Ammon's horn (tissue), 1 donor: ENCODE results near the gene UBE2V1.
"Not testable (repeated sequence)": the region's sequence is repeated elsewhere in the genome, so short reads cannot be mapped to it uniquely, and the experiment has no call there.

ENCODE experiments used
- DNase-seq: peaks from one replicate; pipeline ENCODE4 v3.0.0-alpha.2; 2016; ENCODE audit warnings: low spot score

UBE2V1 gene

DNA sequence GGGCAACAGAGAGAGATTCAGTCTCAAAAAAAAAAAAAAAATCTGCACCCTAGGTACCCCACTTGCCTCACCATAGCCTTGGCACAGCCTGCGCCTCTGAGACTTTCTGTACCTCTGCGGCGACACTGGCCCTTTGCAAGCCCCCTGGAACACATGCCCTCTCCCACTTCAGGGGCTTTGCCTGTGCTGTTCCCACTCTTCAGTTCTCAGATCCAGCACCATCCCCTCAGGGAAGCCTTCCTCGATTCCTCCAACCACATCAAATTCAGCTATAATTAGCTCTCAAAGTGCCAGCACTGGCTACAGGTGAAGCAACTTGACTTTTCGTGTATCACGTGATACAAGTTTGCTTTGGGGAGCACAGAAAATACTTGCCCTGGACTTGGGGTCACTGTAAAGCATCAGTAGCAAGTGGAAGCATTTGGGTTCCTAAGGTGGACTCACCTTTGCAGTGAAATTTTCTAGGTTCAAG lies 2.1 kb upstream of the UBE2V1 start:
- no peak for DNase-seq

DNA sequence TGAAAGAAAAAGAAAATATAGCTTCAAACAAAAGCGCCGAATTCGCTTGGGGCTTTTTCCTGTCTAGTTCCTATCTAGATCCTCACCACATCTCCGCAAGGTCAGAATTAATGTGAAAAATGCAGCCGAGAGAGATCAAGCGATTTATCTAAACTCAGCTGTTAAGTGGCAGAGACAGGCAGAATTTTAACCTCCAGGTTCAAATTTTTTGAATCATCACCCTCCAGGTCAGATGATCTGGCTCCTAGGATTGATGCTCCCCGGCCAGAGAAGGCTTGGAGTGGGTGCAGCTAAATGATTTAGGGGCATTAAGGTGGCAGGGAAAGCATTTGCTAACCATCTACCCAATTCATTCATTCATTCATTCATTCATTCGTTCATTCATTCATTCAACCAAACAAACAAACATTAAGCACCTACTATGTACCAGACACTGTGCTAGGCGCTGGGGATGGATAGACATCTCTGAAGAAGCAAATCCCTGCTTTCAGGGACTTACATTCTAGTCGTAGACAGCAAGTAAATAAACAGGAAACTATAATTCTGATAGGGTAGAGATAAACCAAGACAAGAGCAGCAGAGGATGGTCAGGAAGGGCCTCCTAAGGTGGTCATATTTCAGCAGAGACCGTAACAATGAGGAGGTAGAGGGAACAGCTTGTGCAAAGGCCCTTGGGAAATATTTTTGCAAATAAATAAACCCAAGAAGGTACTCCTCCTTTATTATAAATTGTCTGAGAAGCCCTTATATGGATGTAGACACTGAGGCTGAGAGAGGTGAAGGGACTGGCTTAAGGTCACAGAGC lies 672 bp upstream of the UBE2V1 start:
- DNase-seq = no peak

DNA sequence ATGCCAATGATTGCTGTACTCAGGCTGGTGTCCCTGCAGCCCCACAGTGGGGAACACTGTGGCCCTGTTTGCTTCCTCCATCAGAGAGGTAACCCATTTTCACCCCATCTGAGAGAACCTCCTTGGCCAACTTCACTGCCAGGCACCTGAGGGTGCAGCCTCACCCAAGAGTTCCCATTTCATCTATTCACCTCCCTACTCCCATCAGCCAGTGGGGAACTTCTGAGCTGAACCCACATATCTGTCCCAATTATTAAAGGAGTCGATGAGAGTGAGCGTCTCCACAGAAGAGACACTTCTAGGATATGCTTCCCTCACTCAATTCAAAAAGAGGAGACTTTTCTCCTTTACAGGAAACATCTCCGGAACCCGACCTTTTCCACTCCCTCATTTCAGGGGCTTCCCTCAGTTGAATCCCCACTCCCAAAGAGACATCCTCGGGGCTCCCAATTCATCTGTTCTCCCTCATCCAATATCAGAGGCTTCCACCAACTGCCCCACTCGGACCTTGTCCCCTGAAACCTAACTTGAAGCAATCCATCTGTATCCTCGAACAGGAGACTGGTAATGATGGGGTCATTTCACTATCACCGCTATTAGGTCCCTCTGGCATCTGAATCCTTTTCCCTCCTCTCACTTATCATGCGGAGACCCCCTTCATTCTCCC lies 988 bp downstream of the UBE2V1 start:
- DNase-seq = no peak

DNA sequence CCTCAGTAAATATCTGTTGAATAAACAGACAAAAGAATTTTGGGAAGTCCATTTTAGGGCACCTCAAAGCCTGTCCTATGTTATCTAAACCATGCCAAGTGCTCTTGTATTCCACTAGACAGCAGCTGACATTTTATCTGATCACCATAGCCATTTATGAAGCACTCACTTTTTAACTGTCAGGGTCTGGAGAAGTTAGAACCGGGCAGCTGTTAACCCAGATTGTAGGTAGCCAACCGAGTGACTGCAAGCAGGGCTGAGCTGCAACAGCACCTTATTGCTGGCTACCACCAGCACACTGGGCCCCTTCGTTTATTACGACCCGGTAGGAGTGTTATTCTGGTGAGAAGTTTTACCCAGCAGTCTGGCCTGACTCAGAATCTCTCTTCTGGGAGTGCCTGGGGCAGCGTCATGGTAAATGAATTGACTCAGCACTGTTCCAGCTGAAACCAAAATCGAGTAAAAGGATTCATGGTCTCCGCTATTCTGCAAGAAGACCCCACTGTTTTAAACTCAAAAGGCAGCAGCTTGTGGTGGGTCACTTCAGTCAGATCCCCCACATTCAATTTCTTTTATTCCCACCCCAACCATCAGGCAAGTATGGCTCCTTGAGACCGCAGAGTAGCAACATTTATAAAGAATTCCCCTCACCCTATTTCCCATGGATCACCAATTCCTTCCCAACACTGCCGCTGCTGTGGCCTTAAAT lies 1.7 kb downstream of the UBE2V1 start:
- no peak for DNase-seq

DNA sequence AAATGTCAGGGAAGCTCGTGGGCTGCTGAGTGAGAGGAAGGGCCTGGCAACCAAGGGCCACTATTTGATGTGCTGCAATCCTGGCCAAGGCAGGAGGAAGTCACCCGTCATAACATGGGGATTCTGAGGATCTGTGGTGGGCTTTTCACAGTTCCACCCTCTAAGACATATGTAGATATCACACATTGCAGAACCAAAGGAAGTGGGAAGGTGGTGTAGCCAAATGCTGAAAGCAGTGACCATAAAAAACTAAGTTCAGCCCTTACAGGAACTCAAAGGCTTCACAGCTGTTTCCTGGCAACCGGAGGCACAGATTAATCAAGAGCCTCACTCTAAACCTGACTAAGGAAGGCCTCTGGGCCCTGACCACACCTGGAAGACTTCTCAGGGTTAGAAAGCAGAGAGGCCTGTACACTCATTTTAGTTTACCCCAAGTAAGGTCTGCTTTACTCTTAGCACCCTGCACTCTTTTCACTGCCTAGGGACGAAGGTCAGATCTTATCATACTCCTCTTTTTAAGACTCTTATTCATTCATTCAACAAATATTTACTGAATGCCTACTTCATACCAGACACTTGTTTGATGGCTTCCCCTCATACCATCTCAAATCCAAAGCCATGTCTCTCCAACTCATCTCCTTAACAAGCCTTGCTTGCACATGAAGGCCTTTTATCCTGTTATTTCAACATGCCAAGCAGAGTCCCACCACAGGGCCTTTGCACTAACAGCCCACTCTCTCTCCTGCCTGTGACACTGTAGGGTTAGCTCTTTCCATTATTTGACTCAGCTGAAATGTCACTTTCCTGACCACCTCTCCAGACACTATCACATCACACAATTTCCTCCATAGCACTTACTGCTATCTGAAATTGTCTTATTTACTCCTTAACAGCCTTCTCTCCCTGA lies 2.6 kb downstream of the UBE2V1 start:
- DNase-seq = no peak

DNA sequence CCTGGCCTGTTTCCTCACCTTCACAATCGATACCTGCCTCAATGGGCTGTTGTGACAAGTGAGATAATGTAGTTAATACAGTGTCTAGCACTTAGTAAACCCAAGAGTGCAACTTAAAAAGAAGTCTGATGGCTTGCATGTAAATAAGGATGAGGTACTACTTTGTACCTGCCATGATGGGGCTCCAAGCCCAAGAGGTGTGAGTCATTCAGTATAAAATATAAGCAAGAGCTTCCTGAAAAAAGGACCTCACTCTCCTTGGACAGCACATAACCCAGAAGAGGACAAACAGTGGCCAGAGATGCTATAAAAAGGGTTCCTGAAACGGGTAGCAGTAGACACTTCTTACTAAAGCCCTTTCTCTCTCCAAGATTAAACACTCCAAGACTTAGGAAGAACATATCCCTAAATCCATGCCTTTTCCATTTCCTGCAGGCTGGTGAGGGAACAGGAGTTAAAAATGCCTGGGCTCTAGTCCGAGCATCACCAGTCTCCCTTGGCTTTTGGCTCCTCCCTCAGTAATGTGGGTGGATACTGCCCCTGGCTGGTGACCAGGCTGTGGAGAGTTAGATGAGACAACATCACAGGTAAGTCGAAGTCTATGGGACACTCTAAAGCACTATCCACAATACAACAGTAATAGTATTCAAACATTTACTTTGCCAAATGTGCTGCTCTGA lies 4.3 kb downstream of the UBE2V1 start:
- DNase-seq = no peak

DNA sequence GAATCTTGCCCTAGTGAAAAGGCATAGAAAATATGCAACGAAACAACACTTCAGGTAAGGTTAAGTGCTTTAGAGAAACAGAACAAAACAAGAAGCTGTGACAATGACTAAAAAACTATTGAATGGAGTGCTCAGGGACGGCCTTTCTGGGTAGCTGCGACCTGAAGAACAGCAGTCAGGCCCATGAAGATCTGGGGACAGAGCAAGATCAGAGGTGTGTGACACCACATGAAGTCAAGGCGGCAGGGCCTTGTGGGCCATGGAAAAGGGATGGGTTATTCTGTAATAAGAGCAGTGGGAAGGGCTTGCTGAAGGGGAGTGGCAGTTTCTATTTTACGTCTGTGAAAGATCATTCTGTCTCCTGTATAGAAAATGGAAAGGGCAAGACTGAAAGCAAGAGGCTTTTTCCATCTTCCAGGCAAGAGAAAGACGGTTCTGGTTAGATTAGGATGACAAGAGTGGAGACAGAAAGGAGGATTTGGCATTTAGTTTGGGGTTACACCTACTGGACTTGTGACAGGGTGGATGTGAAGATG lies 5.1 kb downstream of the UBE2V1 start:
- no peak for DNase-seq

DNA sequence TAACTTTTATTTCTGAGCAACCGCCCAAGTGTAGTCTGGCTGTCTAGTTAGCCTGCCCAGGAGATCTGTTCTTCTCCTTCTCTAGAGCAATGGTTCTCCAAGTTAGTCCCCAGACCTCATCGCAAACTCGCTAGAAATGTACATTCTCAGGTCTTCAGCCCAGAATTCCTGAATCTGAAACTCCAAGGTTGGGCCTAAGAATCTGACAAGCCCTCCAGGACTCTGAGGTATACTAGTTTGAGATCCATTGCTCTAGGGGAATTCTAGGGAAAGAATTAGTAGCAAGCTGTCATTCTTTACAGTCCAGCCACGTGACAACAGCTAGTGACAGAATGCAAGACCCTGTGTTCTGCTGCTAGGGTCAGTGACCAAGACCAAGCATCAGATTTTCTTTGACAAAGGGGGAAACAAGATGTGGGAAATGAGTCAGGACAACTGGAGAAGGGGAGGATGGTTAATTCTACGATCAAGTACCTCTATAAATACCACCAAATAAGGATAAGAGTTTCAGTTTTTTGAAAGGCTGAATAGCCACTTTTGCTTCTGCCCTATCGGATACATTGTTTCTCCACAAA lies 5.8 kb downstream of the UBE2V1 start:
- DNase-seq = no peak

DNA sequence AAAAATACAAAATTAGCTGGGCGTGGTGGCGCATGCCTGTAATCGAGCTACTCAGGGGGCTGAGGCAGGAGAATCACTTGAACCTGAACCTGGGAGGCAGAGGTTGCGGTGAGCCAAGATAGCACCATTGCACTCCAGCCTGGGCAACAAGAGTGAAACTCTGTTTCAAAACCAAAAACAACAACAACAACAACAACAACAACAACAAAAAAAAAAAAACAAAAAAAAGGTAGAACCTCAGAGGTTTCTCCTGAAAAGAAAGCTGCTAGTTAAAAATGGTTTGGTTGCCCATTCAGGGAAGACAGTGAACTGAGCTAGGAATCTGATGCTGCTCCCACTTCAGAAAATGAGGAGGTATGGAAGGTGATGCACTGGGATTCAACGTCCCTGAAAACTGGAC lies 6.3 kb downstream of the UBE2V1 start:
- not testable (repeated sequence) for DNase-seq

DNA sequence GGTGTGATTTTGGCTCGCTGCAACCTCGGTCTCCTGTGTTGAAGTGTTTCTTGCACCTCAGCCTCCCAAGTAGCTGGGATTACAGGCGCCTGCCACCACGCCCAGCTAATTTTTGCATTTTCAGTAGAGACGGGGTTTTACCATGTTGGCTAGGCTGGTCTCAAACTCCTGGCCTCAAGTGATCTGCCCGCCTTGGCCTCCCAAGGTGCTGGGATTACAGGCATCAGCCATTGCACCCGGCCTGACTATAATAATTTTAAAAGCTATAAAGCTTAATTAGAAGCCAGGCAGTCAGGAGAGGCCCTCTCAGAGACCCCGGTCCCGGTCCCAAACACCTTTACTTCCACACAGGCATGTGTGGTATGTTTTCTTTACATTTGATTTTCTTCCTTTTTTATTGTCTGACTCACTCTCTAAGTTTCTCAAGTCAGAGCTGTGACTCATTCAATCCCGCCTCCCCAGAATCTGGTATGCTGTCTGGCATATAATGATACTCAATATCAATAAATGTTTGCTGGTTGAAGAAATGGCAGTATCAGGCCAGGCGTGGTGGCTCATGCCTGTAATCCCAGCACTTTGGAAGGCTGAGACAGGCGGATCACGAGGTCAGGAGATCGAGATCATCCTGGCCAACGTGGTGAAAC lies 9.4 kb downstream of the UBE2V1 start:
- not testable (repeated sequence) for DNase-seq

DNA sequence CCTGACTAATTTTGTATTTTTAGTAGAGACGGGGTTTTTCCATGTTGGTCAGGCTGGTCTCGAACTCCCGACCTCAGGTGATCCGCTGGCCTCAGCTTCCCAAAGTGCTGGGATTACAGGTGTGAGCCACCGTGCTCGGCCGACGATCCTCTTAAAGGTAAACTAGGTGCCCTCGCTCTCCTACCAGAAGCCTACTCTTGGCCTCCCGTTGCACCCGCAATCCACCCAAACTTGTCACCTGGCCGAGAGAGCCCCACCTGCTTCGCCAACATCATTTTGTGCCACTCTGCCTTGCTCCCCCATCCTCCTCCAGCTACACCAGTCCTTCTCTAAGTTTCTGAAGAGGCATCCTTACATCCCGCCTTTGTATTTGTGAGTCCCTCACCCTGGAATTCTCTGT lies 10.4 kb downstream of the UBE2V1 start:
- DNase-seq = not testable (repeated sequence)

DNA sequence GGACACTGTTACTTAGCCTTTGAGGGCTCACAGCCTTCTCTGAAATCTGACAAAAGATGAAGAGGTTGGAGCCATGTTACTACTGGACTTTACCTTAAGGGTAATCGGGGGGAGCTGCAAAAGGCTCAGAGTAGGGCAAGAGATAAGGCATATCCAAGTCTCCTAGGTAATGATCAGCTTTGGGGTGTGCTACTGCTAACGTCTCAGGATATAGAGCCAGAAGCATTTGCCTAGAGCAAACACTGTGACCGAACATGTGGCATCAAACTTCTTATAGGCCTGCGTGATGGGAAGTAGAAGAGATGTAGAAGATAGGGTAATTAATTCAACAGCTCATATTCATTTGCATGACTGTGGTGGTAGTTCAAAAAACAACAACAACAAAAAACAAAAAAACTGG lies 11.1 kb downstream of the UBE2V1 start:
- no peak for DNase-seq

DNA sequence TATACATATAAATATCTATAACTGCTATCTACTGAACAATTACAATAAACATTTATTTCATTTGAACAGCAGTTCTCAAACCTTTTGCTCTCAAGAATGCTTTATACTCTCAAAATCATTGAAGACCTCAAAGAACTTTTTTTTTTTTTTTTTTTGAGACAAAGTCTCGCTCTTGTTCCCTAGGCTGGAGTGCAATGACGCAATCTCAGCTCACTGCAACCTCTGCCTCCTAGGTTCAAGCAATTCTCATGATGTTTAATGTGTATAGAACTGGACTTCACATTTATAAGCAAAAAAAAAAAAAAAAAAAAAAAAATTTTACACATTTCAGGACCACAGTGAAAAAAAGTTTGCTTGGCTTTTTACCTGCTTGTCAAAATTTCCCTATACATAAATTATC lies 11.7 kb downstream of the UBE2V1 start:
- no peak for DNase-seq

DNA sequence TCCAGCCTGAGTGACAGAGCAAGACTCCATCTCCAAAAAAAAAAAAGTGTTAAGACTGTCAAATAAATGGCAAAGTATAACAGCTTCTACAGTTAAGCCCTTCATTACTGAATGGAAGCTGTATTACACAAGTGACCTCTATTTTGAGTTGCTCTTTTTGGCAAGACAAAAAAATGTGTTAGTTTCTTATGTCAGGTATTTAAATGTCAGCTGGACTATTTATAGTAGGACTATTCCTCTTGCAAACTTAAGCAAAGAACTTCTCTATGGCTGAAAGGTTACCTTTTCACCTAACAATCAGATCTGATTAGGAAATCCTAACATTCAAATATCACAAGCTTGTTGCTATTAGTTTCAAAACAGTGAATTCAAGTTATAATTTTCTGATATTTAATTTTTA lies 12.4 kb downstream of the UBE2V1 start:
- no peak for DNase-seq

DNA sequence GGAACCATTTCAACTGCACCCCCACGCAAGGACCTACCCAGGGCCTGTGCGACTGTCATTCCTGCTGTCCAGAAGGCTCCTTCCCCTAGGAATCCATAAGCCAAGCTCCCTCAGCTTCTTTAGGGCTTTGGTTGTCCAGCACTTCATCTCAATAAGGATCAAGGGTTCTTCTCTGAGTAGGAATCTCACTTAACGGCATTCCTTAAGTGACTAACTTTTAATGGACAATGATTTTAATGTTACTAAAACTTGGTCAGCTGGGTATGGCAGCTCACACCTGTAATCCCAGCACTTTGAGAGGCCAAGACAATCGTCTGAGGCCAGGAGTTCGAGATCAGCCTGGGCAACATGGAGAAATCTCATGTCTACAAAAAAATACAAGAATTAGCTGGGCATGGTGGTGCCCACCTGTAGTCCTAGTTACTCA lies 13.4 kb downstream of the UBE2V1 start:
- DNase-seq = no peak

DNA sequence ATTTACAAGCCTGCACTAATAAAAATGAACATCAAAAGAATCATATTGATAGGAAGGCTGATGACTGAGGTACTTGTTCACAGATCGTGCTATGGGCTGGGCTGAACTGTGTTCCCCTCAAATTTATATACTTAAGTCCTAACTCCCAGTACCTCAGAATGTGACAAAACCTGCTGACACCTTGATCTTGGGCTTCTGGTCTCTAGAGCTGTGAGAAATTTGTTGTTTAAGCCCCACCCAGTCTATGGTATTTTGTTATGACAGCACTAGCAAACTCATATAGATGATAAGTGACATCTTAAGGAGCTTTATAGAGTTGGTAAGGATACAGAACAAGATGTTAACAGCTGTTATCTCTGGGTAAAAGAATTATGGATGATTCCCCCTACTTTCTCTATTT lies 13.8 kb downstream of the UBE2V1 start:
- no peak for DNase-seq

DNA sequence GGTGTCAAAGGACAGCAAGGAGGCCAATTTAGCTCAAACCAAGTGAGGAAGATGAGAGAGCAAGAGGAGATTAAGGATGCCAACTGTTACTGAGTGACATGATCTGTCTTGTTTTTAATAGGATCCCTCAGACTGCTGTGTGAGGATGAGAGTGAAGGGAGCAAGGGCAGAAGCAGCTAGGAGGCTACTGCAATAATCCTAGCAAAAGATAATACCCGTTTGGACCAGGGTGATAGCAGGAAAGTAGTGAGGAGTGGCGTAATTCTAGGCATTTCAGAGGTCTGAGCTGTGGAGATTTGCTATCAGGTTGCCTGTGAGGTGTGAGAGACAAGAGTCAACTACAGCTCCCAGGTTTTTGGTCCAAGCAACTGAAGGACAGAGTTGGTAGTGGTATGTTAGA lies 14.7 kb downstream of the UBE2V1 start:
- no peak for DNase-seq

DNA sequence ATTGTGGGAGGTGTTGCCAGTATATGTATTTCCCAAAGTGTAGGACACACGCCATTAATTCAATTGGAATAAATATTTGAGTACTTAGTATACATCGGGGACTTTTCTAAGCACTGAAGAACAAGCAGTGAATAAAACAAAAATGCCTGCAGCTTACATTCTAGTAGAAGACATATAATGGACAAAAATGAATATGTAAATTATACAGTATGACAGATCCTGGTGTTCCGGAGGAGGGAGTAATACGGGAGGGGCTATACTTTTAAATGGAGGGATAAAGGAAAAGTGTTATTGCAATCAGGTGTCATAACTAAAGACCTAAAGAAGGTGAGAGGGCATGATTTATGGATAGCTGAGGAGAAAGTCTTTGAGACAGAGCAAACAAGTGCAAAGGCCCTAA lies 15.1 kb downstream of the UBE2V1 start:
- DNase-seq = no peak

DNA sequence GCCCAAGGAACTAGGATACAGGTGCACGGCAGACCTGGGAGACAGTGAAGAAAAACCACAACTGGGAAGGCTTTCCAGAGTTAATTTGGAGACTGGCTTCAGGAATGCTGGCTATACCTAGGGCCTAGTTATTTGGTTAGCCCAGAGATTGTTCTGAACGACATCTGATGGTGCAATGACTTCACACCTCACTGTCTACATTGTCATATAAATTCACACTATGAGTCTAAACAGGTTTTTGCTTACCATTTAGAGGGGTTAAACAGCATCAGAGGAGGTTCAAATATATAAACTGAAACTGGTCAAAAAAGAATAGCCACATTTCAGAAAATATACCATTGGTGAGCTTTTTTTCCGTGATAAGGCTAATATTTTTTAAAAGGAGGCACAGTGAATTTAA lies 16.7 kb downstream of the UBE2V1 start:
- no peak for DNase-seq

DNA sequence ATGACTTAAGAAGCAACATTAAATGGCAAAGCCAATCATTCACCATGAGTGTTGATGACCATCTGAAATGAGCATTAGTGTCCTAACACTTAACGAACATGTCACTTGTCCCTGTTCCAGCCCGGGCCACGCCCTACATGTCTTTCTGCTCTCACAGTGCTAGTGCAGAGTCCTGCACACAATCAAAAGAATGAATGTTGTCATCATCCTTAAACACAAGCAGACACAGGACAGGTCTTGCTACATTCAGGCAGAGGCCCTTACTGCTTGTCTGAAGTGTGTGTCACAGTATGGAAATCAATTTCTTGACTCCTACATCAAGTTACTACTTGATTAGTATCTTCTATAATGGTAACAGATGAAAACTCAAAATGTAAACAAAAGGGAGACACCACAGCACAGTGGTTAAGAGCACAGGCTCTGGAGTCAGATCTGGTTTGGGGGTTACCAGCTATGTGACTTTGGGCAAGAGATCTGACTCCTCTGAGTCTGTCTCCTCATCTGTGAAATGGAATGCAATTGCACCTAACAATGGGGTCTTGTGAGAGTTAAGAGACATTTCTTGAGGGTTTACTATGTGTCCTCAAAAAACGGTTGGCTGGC lies 17.4 kb downstream of the UBE2V1 start:
- DNase-seq = no peak
